ENCODE data around the gene PCDHGA10. TPM values are rescaled to one million over a fixed set of nuclear protein-coding genes. Genes with fewer than 3 reads are reported as not detected.
"Not testable (repeated sequence)": the region's sequence is repeated elsewhere in the genome, so short reads cannot be mapped to it uniquely, and the experiment has no call there.

Gene PCDHGA10
- total RNA-seq, 2 donors from 2014 or later = 6.7 to 11.1 TPM

DNA sequence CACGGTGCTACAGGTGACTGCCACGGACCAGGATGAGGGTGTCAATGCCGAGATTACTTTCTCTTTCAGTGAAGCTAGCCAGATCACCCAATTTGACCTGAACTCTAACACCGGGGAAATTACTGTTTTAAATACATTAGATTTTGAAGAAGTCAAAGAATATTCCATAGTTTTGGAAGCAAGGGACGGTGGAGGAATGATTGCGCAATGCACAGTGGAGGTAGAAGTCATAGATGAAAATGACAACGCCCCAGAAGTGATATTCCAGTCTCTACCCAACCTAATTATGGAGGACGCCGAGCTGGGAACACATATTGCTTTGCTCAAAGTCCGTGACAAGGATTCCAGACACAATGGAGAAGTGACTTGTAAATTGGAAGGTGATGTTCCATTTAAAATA, 24.1 kb upstream of the PCDHGA10 start:
- WGBS = 42% methylated on average over 10 of the region's 10 CpGs
- no peaks in the 10 kb centered on the region for H3K36me3 ChIP-seq
- no peaks in the 10 kb centered on the region for H3K4me1 ChIP-seq (replicated peaks)
- no peak overlapping the region for H3K27ac ChIP-seq
- H3K9me3 ChIP-seq = no peaks in the 10 kb centered on the region
- no peak for DNase-seq (ENCODE audit: low spot score)
- H3K4me3 ChIP-seq = no peak overlapping the region
- TF ChIP-seq, protein P1, sequence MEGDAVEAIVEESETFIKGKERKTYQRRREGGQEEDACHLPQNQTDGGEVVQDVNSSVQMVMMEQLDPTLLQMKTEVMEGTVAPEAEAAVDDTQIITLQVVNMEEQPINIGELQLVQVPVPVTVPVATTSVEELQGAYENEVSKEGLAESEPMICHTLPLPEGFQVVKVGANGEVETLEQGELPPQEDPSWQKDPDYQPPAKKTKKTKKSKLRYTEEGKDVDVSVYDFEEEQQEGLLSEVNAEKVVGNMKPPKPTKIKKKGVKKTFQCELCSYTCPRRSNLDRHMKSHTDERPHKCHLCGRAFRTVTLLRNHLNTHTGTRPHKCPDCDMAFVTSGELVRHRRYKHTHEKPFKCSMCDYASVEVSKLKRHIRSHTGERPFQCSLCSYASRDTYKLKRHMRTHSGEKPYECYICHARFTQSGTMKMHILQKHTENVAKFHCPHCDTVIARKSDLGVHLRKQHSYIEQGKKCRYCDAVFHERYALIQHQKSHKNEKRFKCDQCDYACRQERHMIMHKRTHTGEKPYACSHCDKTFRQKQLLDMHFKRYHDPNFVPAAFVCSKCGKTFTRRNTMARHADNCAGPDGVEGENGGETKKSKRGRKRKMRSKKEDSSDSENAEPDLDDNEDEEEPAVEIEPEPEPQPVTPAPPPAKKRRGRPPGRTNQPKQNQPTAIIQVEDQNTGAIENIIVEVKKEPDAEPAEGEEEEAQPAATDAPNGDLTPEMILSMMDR (IDR thresholded peaks at IDR 0.05) = no peak
- TF ChIP-seq POLR2AphosphoS5 (IDR thresholded peaks at IDR 0.05) (no peak), POLR2A (IDR thresholded peaks at IDR 0.05) (no peak)
- peaks cover 4% of the 10 kb centered on the region for H3K27me3 ChIP-seq (replicated peaks; ENCODE audit: insufficient read depth)
- intact Hi-C loops (cut with DNase I) = no loop called here

DNA sequence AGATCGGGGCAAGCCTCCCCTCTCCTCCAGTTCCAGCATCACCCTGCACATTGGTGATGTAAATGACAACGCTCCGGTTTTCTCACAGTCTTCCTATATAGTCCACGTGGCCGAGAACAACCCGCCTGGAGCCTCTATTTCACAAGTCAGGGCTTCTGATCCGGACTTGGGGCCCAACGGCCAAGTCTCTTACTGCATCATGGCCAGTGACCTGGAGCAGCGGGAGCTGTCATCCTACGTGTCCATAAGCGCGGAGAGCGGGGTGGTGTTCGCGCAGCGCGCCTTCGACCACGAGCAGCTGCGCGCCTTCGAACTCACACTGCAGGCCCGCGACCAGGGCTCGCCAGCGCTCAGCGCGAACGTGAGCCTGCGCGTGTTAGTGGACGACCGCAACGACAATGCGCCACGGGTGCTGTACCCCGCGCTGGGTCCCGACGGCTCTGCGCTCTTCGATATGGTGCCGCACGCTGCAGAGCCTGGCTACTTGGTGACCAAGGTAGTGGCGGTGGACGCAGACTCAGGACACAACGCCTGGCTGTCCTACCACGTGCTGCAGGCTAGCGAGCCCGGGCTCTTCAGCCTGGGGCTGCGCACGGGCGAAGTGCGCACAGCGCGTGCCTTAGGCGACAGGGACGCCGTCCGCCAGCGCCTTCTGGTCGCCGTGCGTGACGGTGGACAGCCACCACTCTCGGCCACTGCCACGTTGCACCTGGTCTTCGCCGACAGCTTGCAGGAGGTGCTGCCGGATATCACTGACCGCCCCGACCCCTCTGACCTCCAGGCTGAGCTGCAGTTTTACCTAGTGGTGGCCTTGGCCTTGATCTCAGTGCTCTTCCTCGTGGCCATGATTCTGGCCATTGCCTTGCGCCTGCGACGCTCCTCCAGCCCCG, 23.4 kb upstream of the PCDHGA10 start:
- Histone ChIP-seq H3K4me1 (replicated peaks) (no peaks in the 10 kb centered on the region), H3K36me3 (no peaks in the 10 kb centered on the region), H3K27me3 (replicated peaks; ENCODE audit: insufficient read depth) (peaks cover 4% of the 10 kb centered on the region), H3K27ac (no peak overlapping the region), H3K9me3 (no peaks in the 10 kb centered on the region), H3K4me3 (no peak overlapping the region)
- no peak for TF ChIP-seq POLR2A (IDR thresholded peaks at IDR 0.05)
- TF ChIP-seq, protein P1 (IDR thresholded peaks at IDR 0.05) = no peak
- TF ChIP-seq POLR2AphosphoS5 (IDR thresholded peaks at IDR 0.05) = no peak
- 35% methylated on average over 77 of the region's 77 CpGs for WGBS
- DNase-seq (ENCODE audit: low spot score) = no peak
- intact Hi-C loops (cut with DNase I) = no loop called here

DNA sequence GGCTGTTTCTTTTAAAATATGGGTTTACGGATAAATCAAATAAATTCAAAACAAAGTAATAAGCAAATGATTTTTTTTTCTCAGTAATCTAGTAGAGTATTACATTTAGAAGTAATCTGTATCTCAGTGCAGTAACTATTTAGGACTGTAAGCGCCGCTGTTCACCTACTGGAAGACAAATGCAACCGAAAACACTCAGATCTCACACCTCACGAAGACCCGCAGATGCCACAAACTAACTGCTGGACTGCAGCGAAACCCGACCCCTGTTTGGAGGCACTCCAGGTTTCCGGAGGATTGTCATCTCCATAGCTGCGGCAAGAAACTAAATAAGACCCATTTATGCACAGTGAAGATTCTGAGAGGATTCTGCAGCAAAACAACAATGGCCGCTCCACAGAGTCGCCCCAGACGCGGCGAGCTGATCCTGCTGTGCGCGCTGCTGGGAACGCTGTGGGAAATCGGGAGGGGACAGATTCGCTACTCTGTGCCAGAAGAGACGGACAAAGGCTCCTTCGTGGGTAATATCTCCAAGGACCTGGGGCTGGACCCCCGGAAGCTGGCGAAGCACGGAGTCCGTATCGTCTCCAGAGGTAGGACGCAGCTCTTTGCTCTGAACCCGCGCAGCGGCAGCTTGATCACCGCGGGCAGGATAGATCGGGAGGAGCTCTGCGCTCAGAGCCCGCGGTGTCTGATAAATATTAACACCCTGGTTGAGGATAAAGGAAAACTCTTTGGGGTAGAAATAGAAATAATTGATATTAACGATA, 20.2 kb upstream of the PCDHGA10 start, which contains the start of gene PCDHGA8:
Gene PCDHGA8 (plus strand): TSS at position 205 of the 770 bp plus-strand sequence. CDS start 181 bp downstream, at position 386.
- TF ChIP-seq, protein P1 (IDR thresholded peaks at IDR 0.05) = no peak
- TF ChIP-seq POLR2AphosphoS5 (IDR thresholded peaks at IDR 0.05) (no peak), POLR2A (IDR thresholded peaks at IDR 0.05) (no peak)
- H3K4me3 ChIP-seq = no peak within 1 kb of the TSS
- no peak within 1 kb of the TSS for H3K27ac ChIP-seq
- no peaks in the 10 kb centered on the region for H3K36me3 ChIP-seq
- intact Hi-C loops (cut with DNase I) = no loop called here
- H3K27me3 ChIP-seq (replicated peaks; ENCODE audit: insufficient read depth) = peaks cover 6% of the 10 kb centered on the region
- WGBS = 26% methylated on average over 38 of the region's 38 CpGs
- H3K4me1 ChIP-seq (replicated peaks) = no peaks in the 10 kb centered on the region
- no peaks in the 10 kb centered on the region for H3K9me3 ChIP-seq
- DNase-seq (ENCODE audit: low spot score) = no peak

DNA sequence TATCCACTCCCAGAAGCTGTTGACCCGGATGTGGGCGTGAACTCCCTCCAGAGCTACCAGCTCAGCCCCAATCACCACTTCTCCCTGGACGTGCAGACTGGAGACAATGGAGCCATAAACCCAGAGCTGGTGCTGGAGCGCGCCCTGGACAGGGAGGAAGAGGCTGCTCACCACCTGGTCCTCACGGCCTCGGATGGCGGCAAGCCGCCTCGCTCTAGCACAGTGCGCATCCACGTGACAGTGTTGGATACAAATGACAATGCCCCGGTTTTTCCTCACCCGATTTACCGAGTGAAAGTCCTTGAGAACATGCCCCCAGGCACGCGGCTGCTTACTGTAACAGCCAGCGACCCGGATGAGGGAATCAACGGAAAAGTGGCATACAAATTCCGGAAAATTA, 19.5 kb upstream of the PCDHGA10 start:
- TF ChIP-seq POLR2AphosphoS5 (IDR thresholded peaks at IDR 0.05) (no peak), POLR2A (IDR thresholded peaks at IDR 0.05) (no peak)
- Histone ChIP-seq H3K27me3 (replicated peaks; ENCODE audit: insufficient read depth) (peaks cover 6% of the 10 kb centered on the region), H3K36me3 (no peaks in the 10 kb centered on the region), H3K27ac (no peak overlapping the region), H3K4me3 (no peak overlapping the region), H3K9me3 (no peaks in the 10 kb centered on the region), H3K4me1 (replicated peaks) (no peaks in the 10 kb centered on the region)
- WGBS = 35% methylated on average over 21 of the region's 21 CpGs
- no peak for DNase-seq (ENCODE audit: low spot score)
- intact Hi-C loops (cut with DNase I) = no loop called here

DNA sequence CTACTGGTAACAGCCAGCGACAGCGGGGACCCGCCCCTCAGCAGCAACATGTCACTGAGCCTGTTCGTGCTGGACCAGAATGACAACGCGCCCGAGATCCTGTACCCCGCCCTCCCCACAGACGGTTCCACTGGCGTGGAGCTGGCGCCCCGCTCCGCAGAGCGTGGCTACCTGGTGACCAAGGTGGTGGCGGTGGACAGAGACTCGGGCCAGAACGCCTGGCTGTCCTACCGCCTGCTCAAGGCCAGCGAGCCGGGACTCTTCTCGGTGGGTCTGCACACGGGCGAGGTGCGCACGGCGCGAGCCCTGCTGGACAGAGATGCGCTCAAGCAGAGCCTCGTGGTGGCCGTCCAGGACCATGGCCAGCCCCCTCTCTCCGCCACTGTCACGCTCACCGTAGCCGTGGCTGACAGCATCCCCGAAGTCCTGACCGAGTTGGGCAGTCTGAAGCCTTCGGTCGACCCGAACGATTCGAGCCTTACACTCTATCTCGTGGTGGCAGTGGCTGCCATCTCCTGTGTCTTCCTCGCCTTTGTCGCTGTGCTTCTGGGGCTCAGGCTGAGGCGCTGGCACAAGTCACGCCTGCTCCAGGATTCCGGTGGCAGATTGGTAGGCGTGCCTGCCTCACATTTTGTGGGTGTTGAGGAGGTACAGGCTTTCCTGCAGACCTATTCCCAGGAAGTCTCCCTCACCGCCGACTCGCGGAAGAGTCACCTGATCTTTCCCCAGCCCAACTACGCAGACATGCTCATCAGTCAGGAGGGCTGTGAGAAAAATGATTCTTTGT, 18.2 kb upstream of the PCDHGA10 start:
- H3K27me3 ChIP-seq (replicated peaks; ENCODE audit: insufficient read depth); H3K4me1 ChIP-seq (replicated peaks); DNase-seq (ENCODE audit: low spot score); H3K4me3 ChIP-seq; H3K9me3 ChIP-seq; intact Hi-C loops (cut with DNase I); H3K27ac ChIP-seq; H3K36me3 ChIP-seq: not testable (repeated sequence)
- WGBS = 29% methylated on average over 40 of the region's 53 CpGs
